KMS-11 (cell line): ENCODE measurements around the gene UCK2.
A peak's percentile ranks its signal among the peaks of the same experiment; 100 is the strongest.

ENCODE experiments used
- H2AFZ ChIP-seq: fragments of 200-600 bp; sonication (generic); 2 replicates; pipeline ENCODE4 v1.6.1; 2016; ENCODE audit warnings: antibody characterized with exemption, mixed run types, low read depth
- H3K27ac ChIP-seq: fragments of 200-600 bp; sonication (generic); 2 replicates; pipeline ENCODE4 v1.6.1; 2016; ENCODE audit warnings: mild to moderate bottlenecking, mixed run types
- H3K27me3 ChIP-seq: fragments of 200-600 bp; sonication (generic); 2 replicates; pipeline ENCODE4 v1.6.1; 2017; ENCODE audit warnings: mild to moderate bottlenecking, low read depth, mixed run types, moderate library complexity; ENCODE audit not compliant: insufficient read depth
- H3K36me3 ChIP-seq: fragments of 200-600 bp; sonication (generic); 2 replicates; pipeline ENCODE4 v1.6.1; 2017; ENCODE audit warnings: mild to moderate bottlenecking, mixed run types; ENCODE audit not compliant: insufficient read depth
- H3K4me1 ChIP-seq: fragments of 200-600 bp; sonication (generic); 2 replicates; pipeline ENCODE4 v1.6.1; 2016; ENCODE audit warnings: mild to moderate bottlenecking, low read depth, mixed run types; ENCODE audit not compliant: poor library complexity, severe bottlenecking
- H3K4me2 ChIP-seq: fragments of 200-600 bp; sonication (generic); 2 replicates; pipeline ENCODE4 v1.7.0; 2016; ENCODE audit warnings: mild to moderate bottlenecking, mixed run types
- H3K4me3 ChIP-seq: fragments of 200-600 bp; sonication (generic); IDR thresholded peaks from 2 replicates; pipeline ENCODE4 v1.6.1; 2017; ENCODE audit warnings: low read depth, low read length, mixed read lengths; ENCODE audit not compliant: insufficient read depth
- H3K79me2 ChIP-seq: fragments of 200-600 bp; sonication (generic); 2 replicates; pipeline ENCODE4 v1.6.1; 2016; ENCODE audit warnings: low read depth, mixed run types; ENCODE audit not compliant: insufficient read depth
- H3K9ac ChIP-seq: fragments of 200-600 bp; sonication (generic); 2 replicates; pipeline ENCODE4 v1.6.1; 2016; ENCODE audit warnings: mild to moderate bottlenecking, mixed run types
- H4K20me1 ChIP-seq: fragments of 200-600 bp; sonication (generic); 2 replicates; pipeline ENCODE4 v1.6.1; 2016; ENCODE audit warnings: mild to moderate bottlenecking, mixed run types; ENCODE audit not compliant: insufficient read depth
- TF ChIP-seq, protein P1 (sequence below): fragments of 200-600 bp; sonication (generic); conservative IDR thresholded peaks from 2 replicates; pipeline ENCODE4 v1.6.1; 2017; ENCODE audit warnings: low read depth, mild to moderate bottlenecking, antibody characterized with exemption, low read length, moderate library complexity, mixed read lengths

Gene UCK2

DNA sequence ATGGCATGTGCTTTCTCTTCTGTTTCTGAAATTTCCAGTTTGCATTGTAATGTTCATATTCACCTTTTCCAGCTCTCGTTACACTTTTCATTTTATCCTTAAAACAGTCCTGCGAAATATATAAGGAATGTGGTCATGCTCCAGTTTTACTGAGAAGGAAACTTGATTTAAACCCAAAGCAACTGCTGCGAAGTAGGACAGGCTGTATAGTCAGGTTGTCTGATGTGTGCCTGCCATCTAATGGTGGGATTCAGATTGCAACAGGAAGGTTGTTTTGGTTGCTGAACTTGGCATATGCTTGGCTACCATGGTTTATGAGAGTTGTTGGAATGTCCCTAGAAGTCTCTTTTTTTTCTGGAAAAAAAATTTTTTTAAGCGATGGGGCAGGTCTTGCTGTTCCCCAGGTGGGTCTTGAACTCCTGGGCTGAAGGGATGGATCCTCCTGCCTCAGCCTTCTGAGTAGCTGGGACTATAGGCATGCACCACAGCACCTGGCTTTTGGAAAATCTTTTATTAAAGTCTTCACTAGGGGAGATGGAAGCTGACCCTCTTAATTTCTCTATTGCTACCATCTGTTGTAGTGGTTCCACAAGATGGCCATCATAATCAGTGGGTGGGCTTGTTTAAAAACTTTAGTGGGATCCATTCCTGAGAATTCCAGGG, 86.9 kb downstream of the UCK2 start:
- H3K4me1 ChIP-seq, result peaks cover 6% of the 10 kb centered on the region
- no peaks in the 10 kb centered on the region for H3K36me3 ChIP-seq
- no peaks in the 10 kb centered on the region for H4K20me1 ChIP-seq
- H3K9ac ChIP-seq, result no peak overlapping the region
- H3K27me3 ChIP-seq, result no peaks in the 10 kb centered on the region
- H3K27ac ChIP-seq, result no peak overlapping the region
- H3K4me3 ChIP-seq, result no peak overlapping the region
- H3K79me2 ChIP-seq, result no peaks in the 10 kb centered on the region
- H2AFZ ChIP-seq, result no peak overlapping the region
- no peak overlapping the region for H3K4me2 ChIP-seq
- TF ChIP-seq, protein P1, sequence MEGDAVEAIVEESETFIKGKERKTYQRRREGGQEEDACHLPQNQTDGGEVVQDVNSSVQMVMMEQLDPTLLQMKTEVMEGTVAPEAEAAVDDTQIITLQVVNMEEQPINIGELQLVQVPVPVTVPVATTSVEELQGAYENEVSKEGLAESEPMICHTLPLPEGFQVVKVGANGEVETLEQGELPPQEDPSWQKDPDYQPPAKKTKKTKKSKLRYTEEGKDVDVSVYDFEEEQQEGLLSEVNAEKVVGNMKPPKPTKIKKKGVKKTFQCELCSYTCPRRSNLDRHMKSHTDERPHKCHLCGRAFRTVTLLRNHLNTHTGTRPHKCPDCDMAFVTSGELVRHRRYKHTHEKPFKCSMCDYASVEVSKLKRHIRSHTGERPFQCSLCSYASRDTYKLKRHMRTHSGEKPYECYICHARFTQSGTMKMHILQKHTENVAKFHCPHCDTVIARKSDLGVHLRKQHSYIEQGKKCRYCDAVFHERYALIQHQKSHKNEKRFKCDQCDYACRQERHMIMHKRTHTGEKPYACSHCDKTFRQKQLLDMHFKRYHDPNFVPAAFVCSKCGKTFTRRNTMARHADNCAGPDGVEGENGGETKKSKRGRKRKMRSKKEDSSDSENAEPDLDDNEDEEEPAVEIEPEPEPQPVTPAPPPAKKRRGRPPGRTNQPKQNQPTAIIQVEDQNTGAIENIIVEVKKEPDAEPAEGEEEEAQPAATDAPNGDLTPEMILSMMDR, result peak; percentile 99

DNA sequence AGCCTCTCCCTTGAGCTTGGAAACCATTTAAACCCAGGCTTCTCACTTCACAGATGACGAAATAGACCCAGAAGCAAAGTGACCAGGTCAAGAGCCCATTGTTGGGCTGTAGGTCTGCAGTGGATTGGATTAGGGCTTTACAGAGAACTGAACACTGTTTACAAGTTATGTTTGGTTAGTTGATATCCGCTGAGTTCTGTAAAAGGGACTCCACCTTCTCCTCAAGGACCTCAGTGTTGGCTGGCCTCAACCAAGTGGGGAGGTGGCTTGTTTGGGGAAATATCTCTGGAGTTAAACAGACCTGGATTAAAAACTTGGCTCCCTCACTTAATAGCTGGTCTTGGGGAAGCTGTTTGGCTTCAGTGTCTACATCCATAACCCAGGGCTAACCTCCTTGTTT, 88.1 kb downstream of the UCK2 start:
- Histone ChIP-seq H3K9ac (no peak overlapping the region), H3K27me3 (no peaks in the 10 kb centered on the region), H3K4me2 (no peak overlapping the region), H3K27ac (no peak overlapping the region), H3K79me2 (no peaks in the 10 kb centered on the region), H4K20me1 (no peaks in the 10 kb centered on the region), H3K36me3 (no peaks in the 10 kb centered on the region), H2AFZ (no peak overlapping the region), H3K4me3 (no peak overlapping the region), H3K4me1 (peaks cover 6% of the 10 kb centered on the region)
- TF ChIP-seq, protein P1, result no peak

DNA sequence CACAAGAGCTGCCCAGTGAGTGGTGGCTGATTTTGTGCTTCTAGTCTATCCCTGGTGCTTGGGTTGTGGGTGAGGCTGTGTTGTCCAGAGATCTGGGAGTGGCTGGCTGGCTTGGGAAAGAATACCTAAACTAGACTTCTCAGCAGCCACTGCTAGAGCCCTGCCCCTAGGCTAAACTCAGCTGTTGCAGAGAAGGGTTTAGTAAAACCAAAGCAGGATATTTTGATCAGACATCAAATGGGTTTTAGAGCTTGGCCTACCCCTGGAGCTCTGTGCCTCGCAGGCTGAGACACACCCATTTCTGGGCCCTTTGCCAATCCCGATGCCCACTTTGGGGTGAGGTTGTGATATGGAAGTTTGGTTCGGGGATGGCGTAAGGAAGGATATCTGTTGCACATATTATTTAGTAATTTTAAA, 88.5 kb downstream of the UCK2 start:
- H3K27me3 ChIP-seq, result no peaks in the 10 kb centered on the region
- no peaks in the 10 kb centered on the region for H4K20me1 ChIP-seq
- TF ChIP-seq, protein P1, result no peak
- H3K36me3 ChIP-seq, result no peaks in the 10 kb centered on the region
- no peak overlapping the region for H3K9ac ChIP-seq
- no peaks in the 10 kb centered on the region for H3K79me2 ChIP-seq
- H3K4me2 ChIP-seq, result no peak overlapping the region
- no peak overlapping the region for H2AFZ ChIP-seq
- peaks cover 6% of the 10 kb centered on the region for H3K4me1 ChIP-seq
- no peak overlapping the region for H3K27ac ChIP-seq
- no peak overlapping the region for H3K4me3 ChIP-seq

DNA sequence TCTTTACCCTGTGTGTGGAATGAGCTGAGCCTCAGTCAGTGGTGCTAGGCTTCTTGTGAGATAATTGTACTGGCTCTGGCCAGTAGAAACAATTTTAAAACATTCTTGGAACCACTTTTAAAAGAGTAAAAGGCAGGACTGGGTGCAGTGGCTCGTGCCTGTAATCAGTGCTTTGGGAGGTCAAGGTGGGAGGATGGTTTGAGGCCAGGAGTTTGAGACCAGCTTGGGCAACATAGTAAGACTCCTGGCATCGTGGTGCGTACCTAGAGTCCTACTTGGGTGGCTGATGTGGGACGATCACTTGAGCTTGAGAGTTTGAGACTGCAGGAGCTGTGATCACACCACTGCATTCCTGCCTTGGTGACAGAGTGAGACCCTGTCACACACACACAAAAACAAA, 89.8 kb downstream of the UCK2 start:
- Histone ChIP-seq H3K36me3 (no peaks in the 10 kb centered on the region), H3K4me2 (no peak overlapping the region), H3K27me3 (no peaks in the 10 kb centered on the region), H3K27ac (no peak overlapping the region), H4K20me1 (no peaks in the 10 kb centered on the region), H3K4me1 (peaks cover 6% of the 10 kb centered on the region), H3K79me2 (no peaks in the 10 kb centered on the region), H3K9ac (no peak overlapping the region), H3K4me3 (no peak overlapping the region), H2AFZ (no peak overlapping the region)
- TF ChIP-seq, protein P1, result no peak
